HL-60 (cell line): ENCODE measurements around the gene SLC22A3.

Experiments
- CTCF ChIP-seq: IDR thresholded peaks from one replicate; pipeline ENCODE4 v1.5.1; 2011; ENCODE audit warnings: low read length, control low read depth, inconsistent platforms; ENCODE audit not compliant: insufficient read depth
- POLR2AphosphoS5 ChIP-seq: IDR thresholded peaks from 2 replicates; pipeline ENCODE4 v1.6.1; 2012; ENCODE audit warnings: low read depth
- REST ChIP-seq: IDR thresholded peaks from 2 replicates; pipeline ENCODE4 v1.6.1; 2012; ENCODE audit warnings: low read depth; ENCODE audit not compliant: insufficient replicate concordance

GRCh38 chr6:160412993-160413392 is 64.8 kb downstream of the SLC22A3 start:
- no peak for TF ChIP-seq CTCF
- TF ChIP-seq POLR2AphosphoS5 = no peak
- TF ChIP-seq REST = no peak
